HEK293 (cell line): ENCODE measurements around the gene COA8.
A peak's percentile ranks its signal among the peaks of the same experiment; 100 is the strongest.

Source experiments
- IKZF3 ChIP-seq: fragments of 450-650 bp; IDR thresholded peaks from 2 replicates; pipeline ENCODE4 v1.5.0; 2018; ENCODE audit warnings: missing biosample characterization, mild to moderate bottlenecking, missing genetic modification characterization, moderate library complexity
- KLF1 ChIP-seq: fragments of 450-650 bp; formaldehyde crosslinking; IDR thresholded peaks from 2 replicates; pipeline ENCODE4 v1.5.1; 2016; ENCODE audit warnings: missing biosample characterization, missing genetic modification characterization
- MEIS1 ChIP-seq: sonication (generic); formaldehyde crosslinking; IDR thresholded peaks from 2 replicates; pipeline ENCODE4 v1.8.1; 2022; ENCODE audit warnings: missing genetic modification reagents, mild to moderate bottlenecking, borderline replicate concordance
- PRDM2 ChIP-seq: fragments of 450-650 bp; formaldehyde crosslinking; IDR thresholded peaks from 2 replicates; pipeline ENCODE4 v1.5.1; 2016; ENCODE audit warnings: missing biosample characterization, missing genetic modification characterization, borderline replicate concordance
- REPIN1 ChIP-seq: fragments of 450-650 bp; formaldehyde crosslinking; IDR thresholded peaks from 2 replicates; pipeline ENCODE4 v1.5.1; 2017; ENCODE audit warnings: missing biosample characterization, missing genetic modification characterization, low read depth
- SETDB1 ChIP-seq: IDR thresholded peaks from one replicate; pipeline ENCODE4 v1.6.1; 2017; ENCODE audit warnings: mild to moderate bottlenecking, low read length, moderate library complexity, mixed read lengths; ENCODE audit not compliant: insufficient read length
- ZBTB8A ChIP-seq: fragments of 450-650 bp; formaldehyde crosslinking; IDR thresholded peaks from 2 replicates; pipeline ENCODE4 v1.5.1; 2016; ENCODE audit warnings: missing biosample characterization, missing genetic modification characterization
- ZEB2 ChIP-seq: fragments of 450-650 bp; formaldehyde crosslinking; IDR thresholded peaks from 2 replicates; pipeline ENCODE4 v1.5.1; 2016; ENCODE audit warnings: missing biosample characterization, missing genetic modification characterization
- ZIC2 ChIP-seq: fragments of 450-650 bp; formaldehyde crosslinking; IDR thresholded peaks from 2 replicates; pipeline ENCODE4 v1.5.1; 2016; ENCODE audit warnings: missing biosample characterization, missing genetic modification characterization
- ZNF121 ChIP-seq: fragments of 450-650 bp; formaldehyde crosslinking; IDR thresholded peaks from 2 replicates; pipeline ENCODE4 v1.5.1; 2016; ENCODE audit warnings: missing biosample characterization, missing genetic modification characterization
- ZNF16 ChIP-seq: fragments of 450-650 bp; formaldehyde crosslinking; IDR thresholded peaks from 2 replicates; pipeline ENCODE4 v1.5.1; 2016; ENCODE audit warnings: low read depth, missing biosample characterization, missing genetic modification characterization
- ZNF169 ChIP-seq: fragments of 450-650 bp; formaldehyde crosslinking; IDR thresholded peaks from 2 replicates; pipeline ENCODE4 v1.5.1; 2016; ENCODE audit warnings: missing biosample characterization, missing genetic modification characterization
- ZNF221 ChIP-seq: fragments of 450-650 bp; formaldehyde crosslinking; IDR thresholded peaks from 2 replicates; pipeline ENCODE4 v1.5.1; 2017; ENCODE audit warnings: missing biosample characterization, missing genetic modification characterization, borderline replicate concordance
- ZNF23 ChIP-seq: fragments of 450-650 bp; formaldehyde crosslinking; IDR thresholded peaks from 2 replicates; pipeline ENCODE4 v1.5.1; 2016; ENCODE audit warnings: missing biosample characterization, missing genetic modification characterization, borderline replicate concordance
- ZNF292 ChIP-seq: fragments of 450-650 bp; formaldehyde crosslinking; IDR thresholded peaks from 2 replicates; pipeline ENCODE4 v1.5.1; 2016; ENCODE audit warnings: low read depth, missing biosample characterization, missing genetic modification characterization, borderline replicate concordance
- ZNF311 ChIP-seq: fragments of 450-650 bp; formaldehyde crosslinking; IDR thresholded peaks from 2 replicates; pipeline ENCODE4 v1.5.1; 2017; ENCODE audit warnings: missing biosample characterization, missing genetic modification characterization, borderline replicate concordance
- ZNF335 ChIP-seq: fragments of 450-650 bp; formaldehyde crosslinking; conservative IDR thresholded peaks from 2 replicates; pipeline ENCODE4 v1.5.1; 2016; ENCODE audit warnings: missing biosample characterization, missing genetic modification characterization
- ZNF37A ChIP-seq: fragments of 450-650 bp; IDR thresholded peaks from 2 replicates; pipeline ENCODE4 v1.5.1; 2018; ENCODE audit warnings: missing biosample characterization, missing genetic modification characterization
- ZNF404 ChIP-seq: fragments of 450-650 bp; formaldehyde crosslinking; IDR thresholded peaks from 2 replicates; pipeline ENCODE4 v1.5.1; 2017; ENCODE audit warnings: missing biosample characterization, missing genetic modification characterization
- ZNF416 ChIP-seq: fragments of 450-650 bp; formaldehyde crosslinking; IDR thresholded peaks from 2 replicates; pipeline ENCODE4 v1.5.1; 2016; ENCODE audit warnings: missing biosample characterization, missing genetic modification characterization
- ZNF449 ChIP-seq: fragments of 450-650 bp; formaldehyde crosslinking; IDR thresholded peaks from 2 replicates; pipeline ENCODE4 v1.5.1; 2017; ENCODE audit warnings: missing biosample characterization, mild to moderate bottlenecking, missing genetic modification characterization, moderate library complexity
- ZNF513 ChIP-seq: fragments of 450-650 bp; IDR thresholded peaks from 2 replicates; pipeline ENCODE4 v1.5.1; 2018; ENCODE audit warnings: missing biosample characterization, missing genetic modification characterization
- ZNF747 ChIP-seq: fragments of 450-650 bp; formaldehyde crosslinking; IDR thresholded peaks from 2 replicates; pipeline ENCODE4 v1.5.1; 2016; ENCODE audit warnings: missing biosample characterization, missing genetic modification characterization
- ZSCAN30 ChIP-seq: fragments of 450-650 bp; IDR thresholded peaks from 2 replicates; pipeline ENCODE4 v1.5.1; 2018; ENCODE audit warnings: missing biosample characterization, mild to moderate bottlenecking, missing genetic modification characterization, moderate library complexity
- ZXDB ChIP-seq: fragments of 450-650 bp; formaldehyde crosslinking; IDR thresholded peaks from 2 replicates; pipeline ENCODE4 v1.5.1; 2016; ENCODE audit warnings: missing biosample characterization, missing genetic modification characterization
- TF ChIP-seq, protein P1 (sequence below): fragments of 450-650 bp; formaldehyde crosslinking; IDR thresholded peaks from 2 replicates; pipeline ENCODE4 v1.5.1; 2017; ENCODE audit warnings: missing biosample characterization, missing genetic modification characterization
- TF ChIP-seq, protein P2 (sequence below): fragments of 450-650 bp; formaldehyde crosslinking; IDR thresholded peaks from 2 replicates; pipeline ENCODE4 v1.5.1; 2016; ENCODE audit warnings: missing biosample characterization, missing genetic modification characterization

The COA8 gene

GRCh38 chr14:103628684-103629502 lies 66.1 kb downstream of the COA8 start, which contains the start of gene KLC1 (continued):
- TF ChIP-seq PRDM2 (no peak), REPIN1 (tag by site-specific recombination) (no peak), ZXDB (tag by site-specific recombination) (peak; percentile 93), ZNF23 (no peak), ZNF311 (tag by site-specific recombination) (no peak), ZNF449 (tag by site-specific recombination) (0 out of 2 replicates have a peak, but pooled peaks have one; percentile 21), ZNF404 (tag by site-specific recombination) (no peak), SETDB1 (no peak), ZNF37A (peak; percentile 42; the same call in 1 of the 2 replicates), ZNF335 (tag by site-specific recombination) (peak; percentile 93), ZBTB8A (peak; percentile 67), IKZF3 (tag by site-specific recombination) (no peak), ZNF221 (tag by site-specific recombination) (no peak), ZNF747 (no peak), ZEB2 (tag by site-specific recombination) (peak; percentile 92), ZNF16 (no peak), ZNF416 (tag by site-specific recombination) (no peak), ZIC2 (tag by site-specific recombination) (peak; percentile 64; the same call in 1 of the 2 replicates), ZSCAN30 (peak; percentile 64; the same call in 1 of the 2 replicates), MEIS1 (no peak), ZNF292 (no peak), ZNF121 (no peak), ZNF169 (no peak), ZNF513 (tag by site-specific recombination) (0 out of 2 replicates have a peak, but pooled peaks have one; percentile 45), KLF1 (tag by site-specific recombination) (peak; percentile 97)
- TF ChIP-seq, protein P1, sequence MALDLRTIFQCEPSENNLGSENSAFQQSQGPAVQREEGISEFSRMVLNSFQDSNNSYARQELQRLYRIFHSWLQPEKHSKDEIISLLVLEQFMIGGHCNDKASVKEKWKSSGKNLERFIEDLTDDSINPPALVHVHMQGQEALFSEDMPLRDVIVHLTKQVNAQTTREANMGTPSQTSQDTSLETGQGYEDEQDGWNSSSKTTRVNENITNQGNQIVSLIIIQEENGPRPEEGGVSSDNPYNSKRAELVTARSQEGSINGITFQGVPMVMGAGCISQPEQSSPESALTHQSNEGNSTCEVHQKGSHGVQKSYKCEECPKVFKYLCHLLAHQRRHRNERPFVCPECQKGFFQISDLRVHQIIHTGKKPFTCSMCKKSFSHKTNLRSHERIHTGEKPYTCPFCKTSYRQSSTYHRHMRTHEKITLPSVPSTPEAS (tag by site-specific recombination), result peak; percentile 40; the same call in 1 of the 2 replicates
- TF ChIP-seq, protein P2, sequence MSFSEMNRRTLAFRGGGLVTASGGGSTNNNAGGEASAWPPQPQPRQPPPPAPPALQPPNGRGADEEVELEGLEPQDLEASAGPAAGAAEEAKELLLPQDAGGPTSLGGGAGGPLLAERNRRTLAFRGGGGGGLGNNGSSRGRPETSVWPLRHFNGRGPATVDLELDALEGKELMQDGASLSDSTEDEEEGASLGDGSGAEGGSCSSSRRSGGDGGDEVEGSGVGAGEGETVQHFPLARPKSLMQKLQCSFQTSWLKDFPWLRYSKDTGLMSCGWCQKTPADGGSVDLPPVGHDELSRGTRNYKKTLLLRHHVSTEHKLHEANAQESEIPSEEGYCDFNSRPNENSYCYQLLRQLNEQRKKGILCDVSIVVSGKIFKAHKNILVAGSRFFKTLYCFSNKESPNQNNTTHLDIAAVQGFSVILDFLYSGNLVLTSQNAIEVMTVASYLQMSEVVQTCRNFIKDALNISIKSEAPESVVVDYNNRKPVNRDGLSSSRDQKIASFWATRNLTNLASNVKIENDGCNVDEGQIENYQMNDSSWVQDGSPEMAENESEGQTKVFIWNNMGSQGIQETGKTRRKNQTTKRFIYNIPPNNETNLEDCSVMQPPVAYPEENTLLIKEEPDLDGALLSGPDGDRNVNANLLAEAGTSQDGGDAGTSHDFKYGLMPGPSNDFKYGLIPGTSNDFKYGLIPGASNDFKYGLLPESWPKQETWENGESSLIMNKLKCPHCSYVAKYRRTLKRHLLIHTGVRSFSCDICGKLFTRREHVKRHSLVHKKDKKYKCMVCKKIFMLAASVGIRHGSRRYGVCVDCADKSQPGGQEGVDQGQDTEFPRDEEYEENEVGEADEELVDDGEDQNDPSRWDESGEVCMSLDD (tag by site-specific recombination), result peak; percentile 98
